Measurements from ENCODE around the gene EXOC4.
"Not testable (repeated sequence)": the region's sequence is repeated elsewhere in the genome, so short reads cannot be mapped to it uniquely, and the experiment has no call there.

Gene EXOC4

DNA sequence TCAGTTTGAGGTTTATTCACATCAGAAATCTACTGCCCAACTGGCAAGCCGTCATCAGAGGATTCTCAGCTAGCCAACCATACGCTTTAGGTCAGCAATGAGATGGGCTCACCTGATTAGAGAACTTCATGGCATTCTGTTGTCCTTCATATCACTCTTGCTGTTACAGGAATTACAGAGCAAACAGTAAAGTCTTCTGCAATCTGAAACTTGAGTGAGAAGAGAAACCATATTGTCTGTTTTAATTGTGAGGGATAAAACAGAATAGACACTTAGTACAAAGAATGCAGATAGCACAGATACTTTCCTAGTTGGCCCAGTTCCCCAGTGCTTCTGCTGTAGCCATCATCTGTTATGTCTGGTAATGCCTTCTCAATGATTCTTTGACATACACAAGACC lies 366.6 kb downstream of the EXOC4 start:
- DNase-seq = no peak

DNA sequence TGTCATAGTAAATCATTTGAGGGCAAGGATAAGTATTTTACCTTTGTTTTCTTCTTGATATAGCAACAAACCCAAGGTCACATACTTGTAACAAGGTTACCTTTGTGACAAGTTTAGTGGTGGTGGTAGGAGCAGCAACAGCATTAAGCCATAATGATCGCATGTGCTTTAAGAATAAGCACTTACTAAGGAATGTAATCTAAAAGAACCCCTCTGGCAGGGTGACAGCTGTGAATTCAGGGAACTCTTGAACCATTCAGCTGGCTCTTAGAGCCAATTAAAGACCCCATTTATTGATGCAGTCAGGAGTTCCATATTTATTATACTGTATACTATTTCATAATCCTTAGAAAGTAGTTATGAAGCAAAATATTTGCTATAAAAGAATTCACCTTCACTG lies 370.8 kb downstream of the EXOC4 start:
- no peak for DNase-seq

DNA sequence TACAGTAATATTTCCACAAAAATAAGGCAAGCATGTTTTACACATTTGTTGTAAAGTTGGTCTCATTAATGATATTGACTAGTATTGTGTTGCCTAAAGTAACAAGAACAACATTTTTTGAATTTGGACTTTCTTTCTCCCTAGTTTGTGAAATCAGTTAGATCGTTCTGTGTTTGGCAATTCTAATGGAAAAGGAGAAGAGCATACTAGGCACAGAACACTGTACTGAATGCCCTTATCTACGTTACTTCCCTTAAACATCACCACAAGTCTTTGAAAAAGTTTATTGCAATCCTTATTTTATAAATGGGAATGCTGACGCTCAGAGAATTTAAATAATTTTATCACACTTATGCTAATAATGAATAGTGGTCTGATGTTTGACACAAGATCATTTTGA lies 372.2 kb downstream of the EXOC4 start:
- DNase-seq = no peak

DNA sequence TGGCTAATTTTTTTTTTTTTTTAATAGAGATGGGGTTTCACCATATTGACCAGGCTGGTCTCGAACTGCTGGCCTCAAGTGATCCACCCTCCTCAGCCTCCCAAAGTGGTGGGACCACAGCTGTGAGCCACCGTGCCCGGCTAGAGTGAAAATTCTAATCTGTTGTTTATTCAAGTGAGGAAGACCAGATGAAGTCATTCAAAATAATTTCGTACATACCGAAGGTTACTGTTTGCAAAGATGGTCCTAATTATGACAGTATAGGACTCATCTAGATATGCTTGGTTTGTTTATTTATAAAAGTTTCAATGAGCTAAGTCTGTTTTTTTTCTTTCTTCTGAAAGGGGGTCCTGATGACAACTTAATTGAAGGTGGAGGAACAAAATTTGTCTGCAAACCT lies 376.8 kb downstream of the EXOC4 start:
- DNase-seq = no peak

GRCh38 chr7:133633055-133633454 lies 380.2 kb downstream of the EXOC4 start:
- DNase-seq = no peak

- DNase-seq = no peak
These were observed 382.7 kb downstream of the EXOC4 start for GRCh38 chr7:133635541-133635940.

DNA sequence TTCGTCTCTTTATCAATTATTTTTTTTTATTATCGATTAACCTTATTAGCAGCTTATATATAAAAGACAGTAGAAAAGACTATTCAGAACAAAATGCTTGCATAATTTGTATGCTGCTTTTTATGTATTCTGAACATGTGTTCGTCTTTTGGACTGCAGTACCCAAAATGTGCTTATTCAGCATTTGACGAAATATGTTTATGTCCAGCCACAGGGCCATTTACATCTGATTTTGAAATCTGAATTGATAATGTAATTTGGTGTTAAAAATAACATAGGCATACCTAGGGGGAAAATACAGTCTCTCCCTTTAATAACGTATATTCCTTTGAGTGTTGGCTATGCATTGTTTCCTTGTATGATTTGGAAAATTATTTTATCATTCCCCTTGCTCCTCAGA lies 386.0 kb downstream of the EXOC4 start:
- DNase-seq = no peak

DNA sequence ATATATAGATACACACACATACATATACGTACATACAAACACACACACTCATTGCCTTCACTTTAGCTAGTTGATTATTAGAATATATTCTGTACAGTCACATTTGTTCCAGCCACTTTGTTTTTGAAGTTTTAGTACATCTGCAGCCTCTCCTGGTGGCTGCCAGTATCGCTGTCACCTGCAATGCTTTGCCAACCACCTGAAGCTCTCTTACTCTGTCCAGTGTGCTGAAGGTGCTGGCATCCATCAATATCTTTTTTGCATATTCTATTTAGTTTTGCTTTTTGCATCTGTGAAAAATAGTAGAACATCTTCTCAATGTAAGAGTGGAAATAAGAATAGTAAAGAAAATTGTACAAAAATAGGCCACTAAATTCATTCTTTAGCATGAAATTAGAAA lies 388.6 kb downstream of the EXOC4 start:
- DNase-seq = no peak

DNA sequence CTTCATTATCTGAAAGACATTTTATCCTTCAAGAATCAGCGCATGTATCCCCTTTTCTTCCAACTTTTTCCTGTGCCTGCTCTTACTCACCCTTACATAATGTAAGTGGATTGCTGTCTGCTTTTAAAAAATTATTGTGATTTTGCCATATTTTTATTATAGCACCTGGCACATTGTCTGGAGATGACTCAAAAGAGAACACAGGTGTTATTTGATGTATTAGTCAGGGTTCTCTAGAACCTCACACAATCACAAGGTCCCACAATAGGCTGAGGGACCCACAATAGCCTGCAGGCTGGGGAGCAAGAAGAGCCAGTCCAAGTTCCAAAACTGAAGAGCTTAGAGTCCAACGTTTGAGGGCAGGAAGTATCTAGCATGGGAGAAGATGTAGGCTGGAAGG lies 390.0 kb downstream of the EXOC4 start:
- DNase-seq = no peak

DNA sequence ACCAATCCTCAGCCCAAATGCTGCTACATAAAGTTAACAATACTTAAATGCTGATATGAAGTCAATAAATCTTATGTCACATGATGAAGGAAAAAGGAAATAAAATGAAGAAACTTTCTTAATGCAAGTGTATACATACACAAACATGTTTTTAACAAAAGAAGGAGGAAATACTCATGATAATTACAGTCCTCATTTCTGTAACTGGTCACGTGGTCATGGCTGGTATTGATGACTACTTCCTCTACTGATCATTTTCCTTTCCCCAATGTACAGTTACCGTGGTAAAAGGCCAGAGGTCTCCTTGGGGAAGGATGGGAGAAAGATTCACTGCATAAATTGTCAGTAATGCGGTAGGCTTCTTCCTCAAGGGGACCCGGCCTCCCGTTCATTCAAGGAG lies 390.8 kb downstream of the EXOC4 start:
- not testable (repeated sequence) for DNase-seq

DNA sequence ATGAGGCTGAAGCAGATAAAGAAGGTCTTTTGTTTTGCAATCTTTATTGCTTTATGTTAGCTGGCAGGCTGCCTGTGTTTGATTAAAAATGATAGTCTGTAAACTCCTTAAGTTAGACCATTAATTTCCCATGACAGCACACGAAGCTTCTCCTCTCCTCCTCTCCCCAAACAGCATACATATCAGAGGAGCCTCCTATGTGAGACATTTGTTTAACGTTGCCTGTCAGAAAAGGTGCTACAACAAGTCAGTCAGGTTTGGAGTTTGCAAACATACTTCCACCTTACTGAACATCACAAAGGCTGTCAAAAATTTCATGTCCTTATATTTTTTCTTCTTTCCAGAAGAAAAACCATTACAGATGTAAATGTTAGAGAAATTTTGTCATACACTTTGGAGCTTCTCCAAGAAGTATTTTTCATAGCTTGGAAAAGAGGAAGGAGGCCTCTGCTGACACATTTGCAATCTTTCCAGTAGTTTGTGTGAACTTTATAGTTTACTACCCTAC lies 393.1 kb downstream of the EXOC4 start:
- DNase-seq = no peak

DNA sequence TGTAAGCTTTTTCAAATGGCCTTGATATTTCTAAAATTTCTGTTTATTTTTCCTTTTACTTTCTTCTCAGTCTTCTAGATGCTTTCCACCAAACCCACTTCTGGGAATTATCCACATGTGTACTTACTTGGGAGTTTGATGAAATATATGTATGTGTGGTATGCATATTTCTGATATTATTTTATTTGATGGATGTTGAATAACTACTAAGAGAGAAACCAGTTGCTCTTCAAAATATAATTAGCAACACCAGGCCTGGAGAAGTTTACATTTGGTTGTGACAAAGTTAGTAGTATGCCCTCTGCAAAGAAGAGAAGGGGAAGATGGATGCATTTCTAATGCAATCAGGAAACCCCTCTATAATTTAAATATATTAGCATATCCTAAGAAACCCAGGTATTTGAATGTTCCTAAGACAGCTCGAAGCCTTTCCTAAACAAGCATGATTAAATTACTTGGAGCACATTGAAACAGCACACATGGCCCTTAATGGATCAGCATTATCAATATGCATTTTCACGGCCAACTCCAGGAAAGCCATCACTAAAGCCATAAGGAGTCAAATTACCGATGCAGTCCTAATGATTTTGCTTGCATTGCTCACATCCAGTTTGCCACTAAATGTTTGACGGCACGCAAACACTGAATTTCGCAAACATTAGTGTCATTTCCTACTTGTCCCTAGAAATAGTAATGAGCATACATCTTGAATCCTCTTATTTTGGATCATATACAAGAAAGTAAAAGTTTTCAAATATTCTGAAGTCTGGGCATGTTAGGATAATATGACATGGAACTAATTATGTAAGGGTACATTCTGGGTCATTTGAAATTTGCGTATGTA lies 393.8 kb downstream of the EXOC4 start:
- no peak for DNase-seq

DNA sequence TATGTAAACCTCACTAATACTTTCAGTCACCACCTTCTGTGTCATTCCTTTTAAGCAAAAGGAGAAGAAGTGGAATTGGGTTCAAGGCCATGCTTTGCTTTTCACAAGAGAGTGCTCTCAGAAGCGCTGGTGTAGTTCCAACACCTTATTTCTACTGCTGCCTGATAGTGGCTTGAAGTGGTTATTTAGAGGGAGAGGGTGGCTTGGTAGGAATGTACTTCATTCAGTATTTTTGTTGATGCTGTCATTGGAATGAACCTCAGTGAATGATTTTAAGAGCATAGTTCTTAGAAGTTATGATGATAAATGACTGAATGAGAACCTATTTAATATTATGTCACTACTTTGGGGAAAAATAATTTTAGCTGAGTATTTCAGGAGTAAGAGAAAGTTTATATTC lies 396.7 kb downstream of the EXOC4 start:
- DNase-seq = no peak

DNA sequence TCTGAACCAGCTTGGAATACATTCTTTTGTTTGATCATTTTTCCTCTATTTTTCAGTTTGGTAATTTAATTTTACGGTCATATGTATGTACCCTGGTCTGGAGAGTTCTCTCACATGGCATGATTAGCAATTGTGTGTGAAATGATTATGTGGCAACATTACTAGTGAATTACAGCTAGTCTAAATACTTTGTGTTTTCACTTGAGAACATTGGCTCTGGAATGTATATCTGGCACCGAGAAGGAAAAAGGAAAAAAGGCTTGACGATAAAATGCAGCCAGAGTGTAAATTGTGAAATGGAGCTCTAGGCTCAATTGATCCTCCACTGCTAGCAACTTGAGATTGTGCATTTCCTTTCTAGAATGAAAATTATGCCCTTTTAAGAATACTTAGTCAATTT lies 397.2 kb downstream of the EXOC4 start:
- DNase-seq = no peak

- no peak for DNase-seq
These were observed 397.8 kb downstream of the EXOC4 start for GRCh38 chr7:133650487-133651300.

DNA sequence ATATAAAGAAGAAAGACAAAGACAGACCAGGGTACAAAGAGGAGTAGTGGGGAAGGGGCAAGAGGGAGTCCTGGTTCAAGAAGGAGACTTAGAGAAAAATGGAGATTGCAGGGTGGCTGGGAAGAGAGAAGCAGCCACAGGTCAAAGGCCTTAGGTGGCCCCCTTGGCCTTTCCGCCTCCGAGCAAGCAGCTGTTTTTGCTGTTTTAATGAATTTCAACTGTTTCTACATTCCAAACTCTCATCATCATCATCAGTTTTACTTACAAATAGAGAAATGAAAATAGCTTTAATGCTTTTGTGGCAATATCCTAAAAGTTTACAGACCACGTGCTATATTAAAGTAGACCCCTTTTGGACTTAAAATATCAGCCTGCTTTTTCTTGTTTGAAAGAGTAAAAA lies 399.7 kb downstream of the EXOC4 start:
- DNase-seq = no peak

DNA sequence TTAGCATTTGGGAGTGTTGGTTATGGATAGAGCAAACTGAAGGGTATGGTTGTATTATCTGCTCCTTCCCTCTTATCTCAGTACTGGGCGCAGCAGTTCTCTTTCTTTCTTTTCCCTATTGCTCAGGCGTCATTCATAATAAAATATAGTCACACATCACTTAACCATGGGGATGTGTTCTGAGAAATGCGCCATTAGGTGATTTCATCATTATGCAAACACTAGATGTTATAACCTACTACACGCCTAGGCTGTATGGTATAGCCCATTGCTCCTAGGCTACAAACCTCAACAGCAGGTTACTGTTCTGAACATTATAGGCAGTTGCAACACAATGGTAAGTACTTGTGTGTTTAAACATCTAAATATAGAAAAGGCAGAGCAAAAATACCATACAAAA lies 401.7 kb downstream of the EXOC4 start:
- no peak for DNase-seq

DNA sequence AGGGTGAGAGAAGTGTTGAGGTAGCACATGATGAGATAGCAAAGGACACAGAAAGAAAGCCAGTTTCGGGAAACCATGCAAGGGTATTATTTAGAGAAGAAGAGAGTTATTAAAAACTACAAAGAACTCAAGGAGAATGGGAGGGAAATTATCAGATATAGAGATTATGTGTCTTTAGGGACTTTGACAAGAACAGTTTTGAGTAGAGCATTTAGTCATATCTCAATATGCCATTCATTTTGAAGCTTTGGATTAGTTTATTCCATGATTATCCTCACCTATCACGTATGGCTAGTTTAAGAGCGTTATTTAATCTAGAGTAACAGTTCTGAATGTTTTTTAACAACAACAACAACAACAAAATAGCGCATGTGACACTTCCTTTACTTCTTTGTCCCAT lies 409.4 kb downstream of the EXOC4 start:
- no peak for DNase-seq

DNA sequence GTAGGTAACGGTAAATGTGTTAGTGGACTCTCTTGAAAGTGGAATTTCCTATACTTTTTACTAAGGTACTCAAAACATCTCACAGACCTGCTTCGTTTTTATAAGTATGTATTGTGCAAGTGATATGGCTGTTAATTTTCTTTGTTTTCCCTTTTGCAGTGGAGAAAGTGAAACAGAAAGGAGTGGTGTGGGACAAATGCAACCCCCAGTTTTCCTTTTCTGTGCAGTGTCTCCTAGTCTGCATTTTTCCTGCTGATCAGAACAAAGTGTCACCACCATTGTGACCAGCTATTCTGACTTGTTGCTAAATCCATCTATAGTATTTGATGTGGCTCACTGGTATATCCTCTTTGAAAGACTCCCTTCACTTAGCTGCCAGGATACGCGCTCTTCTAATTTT lies 410.0 kb downstream of the EXOC4 start:
- DNase-seq = no peak

- no peak for DNase-seq
These were observed 411.6 kb downstream of the EXOC4 start for GRCh38 chr7:133664528-133664927.

DNA sequence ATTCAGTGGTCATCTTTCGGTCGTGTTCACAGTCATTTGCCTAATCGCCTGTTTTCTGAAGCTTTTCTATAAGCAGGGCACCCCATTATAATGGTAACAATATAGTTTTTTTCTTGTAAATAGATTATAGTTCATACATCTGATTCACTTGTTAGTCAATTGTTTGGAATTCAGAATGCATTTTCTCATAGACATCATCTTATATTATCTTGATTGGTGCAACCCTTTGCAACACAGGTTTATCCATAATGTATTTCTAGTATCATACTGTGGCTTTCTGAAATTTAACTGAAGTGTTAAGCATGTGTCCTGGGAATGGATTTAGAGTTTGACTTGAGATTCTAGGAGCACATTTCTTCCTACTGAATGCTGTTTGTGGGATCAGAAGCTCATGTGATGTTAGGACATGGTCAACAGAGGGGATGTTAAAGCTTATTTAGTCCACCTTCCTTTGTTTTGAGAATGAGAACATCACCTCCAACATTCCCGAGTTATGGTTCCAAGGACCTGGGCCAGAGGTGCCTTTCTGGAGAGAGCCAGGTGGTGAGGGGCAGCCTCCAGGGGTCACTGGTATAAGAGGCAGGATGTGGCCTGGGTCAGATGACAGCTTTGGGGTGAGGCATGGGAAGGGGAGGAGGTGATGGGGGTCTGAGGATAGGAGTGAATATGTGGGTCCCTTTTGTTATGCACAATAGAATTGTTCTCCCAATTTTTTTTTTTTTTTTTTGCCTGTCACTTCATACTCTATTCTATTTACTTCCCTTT lies 415.6 kb downstream of the EXOC4 start:
- no peak for DNase-seq

DNA sequence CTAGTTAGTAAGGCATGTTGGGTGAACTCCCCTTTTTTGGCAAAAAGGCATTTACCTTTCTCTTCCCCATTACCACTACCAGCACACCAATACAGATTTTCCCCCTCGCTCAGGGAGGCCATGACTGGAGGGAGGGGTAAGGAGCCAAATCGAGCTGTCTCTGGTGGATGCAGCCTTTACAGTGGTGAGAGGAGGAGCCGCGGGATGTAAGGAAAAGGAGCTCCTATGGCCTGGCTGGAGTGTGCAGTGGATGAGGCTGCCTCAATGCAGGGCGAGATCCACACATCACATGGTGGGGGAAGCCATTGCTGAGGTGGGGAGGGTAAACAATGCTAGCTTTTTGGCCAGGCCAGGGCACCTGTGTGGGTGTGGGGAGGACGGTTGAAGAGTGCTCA lies 416.2 kb downstream of the EXOC4 start:
- no peak for DNase-seq
